Endodermal cell (in vitro differentiated cells): ENCODE data around the gene GOLGA6L2. TPM values are rescaled to one million over a fixed set of nuclear protein-coding genes. Genes with fewer than 3 reads are reported as not detected.

Experiments used
- DNase-seq: peaks from one replicate; pipeline ENCODE4 v3.0.0-alpha.2; 2017
- H3K27ac ChIP-seq: 2 replicates; pipeline ENCODE4 v1.5.1; 2013; ENCODE audit warnings: mild to moderate bottlenecking, low read depth, low read length, moderate library complexity
- H3K27me3 ChIP-seq: 2 replicates; pipeline ENCODE4 v1.6.1; 2013; ENCODE audit warnings: mild to moderate bottlenecking, low read length, moderate library complexity; ENCODE audit not compliant: insufficient read depth, control insufficient read depth, poor library complexity, severe bottlenecking
- H3K36me3 ChIP-seq: 2 replicates; pipeline ENCODE4 v1.7.0; 2013; ENCODE audit warnings: mild to moderate bottlenecking, low read length, moderate library complexity; ENCODE audit not compliant: control insufficient read depth, insufficient read depth
- H3K4me1 ChIP-seq: one replicate; pipeline ENCODE4 v1.7.0; 2013; ENCODE audit warnings: low read length; ENCODE audit not compliant: control insufficient read depth, insufficient read depth
- H3K4me3 ChIP-seq: 2 replicates; pipeline ENCODE4 v1.5.1; 2013; ENCODE audit warnings: mild to moderate bottlenecking, low read length, moderate library complexity
- H3K9ac ChIP-seq: 2 replicates; pipeline ENCODE4 v1.6.1; 2013; ENCODE audit warnings: mild to moderate bottlenecking, low read length, moderate library complexity; ENCODE audit not compliant: poor library complexity, severe bottlenecking; ENCODE audit errors: extremely low read depth
- H3K9me3 ChIP-seq: 2 replicates; pipeline ENCODE4 v1.6.1; 2013; ENCODE audit warnings: mild to moderate bottlenecking, low read length, moderate library complexity; ENCODE audit not compliant: control insufficient read depth
- H3K27ac Mint-ChIP-seq: 2 replicates; pipeline ENCODE4 v1.8.0; 2020; ENCODE audit warnings: mixed read lengths
- H3K27me3 Mint-ChIP-seq: 2 replicates; pipeline ENCODE4 v1.8.0; 2021; ENCODE audit warnings: mild to moderate bottlenecking, mixed read lengths; ENCODE audit not compliant: insufficient read depth
- H3K36me3 Mint-ChIP-seq: 2 replicates; pipeline ENCODE4 v1.8.0; 2020; ENCODE audit warnings: low read depth, mixed read lengths
- H3K4me1 Mint-ChIP-seq: 2 replicates; pipeline ENCODE4 v1.8.0; 2020; ENCODE audit warnings: mixed read lengths
- H3K4me3 Mint-ChIP-seq: 2 replicates; pipeline ENCODE4 v1.8.0; 2020; ENCODE audit warnings: mild to moderate bottlenecking, moderate library complexity, mixed read lengths
- H3K9me3 Mint-ChIP-seq: 2 replicates; pipeline ENCODE4 v1.8.0; 2020; ENCODE audit warnings: mild to moderate bottlenecking, mixed read lengths
- CTCF ChIP-seq: fragments of 200-600 bp; sonication (generic); conservative IDR thresholded peaks from 2 replicates; pipeline ENCODE4 v1.5.0; 2021; ENCODE audit warnings: antibody characterized with exemption, mild to moderate bottlenecking
- WGBS, 2 experiments: methylation state at CpG; one replicate each; pipeline versions ENCODE4 v1.1.5 to v1.1.7; 2013; ENCODE audit warnings: missing lambda C conversion rate in 2 of 2, mixed read lengths in 1 of 2; ENCODE audit not compliant: insufficient coverage in 1 of 2, insufficient read length in 1 of 2; 5-methylcytosine and 5-hydroxymethylcytosine counted together
- total RNA-seq, 2 donors: library from RNA; stranded (reverse); fragmentation: NEBNext Ultra II Directional in 1 of 2; extraction: Animal tissue kit (Norgen Biotek cat#: 25700) in 1 of 2; gene quantifications; 2 replicates in 1 of 2; 3 replicates in 1 of 2; pipeline ENCODE4 v1.2.1, GENCODE V29; 2021

Gene GOLGA6L2
- total RNA-seq, 2 donors from 2014 or later: not detected

- Mint-ChIP-seq H3K4me1 (no peaks in the 10 kb centered on the region), H3K36me3 (no peaks in the 10 kb centered on the region), H3K27ac (no peak overlapping the region), H3K4me3 (no peak overlapping the region), H3K27me3 (peaks cover 2% of the 10 kb centered on the region), H3K9me3 (peaks cover 73% of the 10 kb centered on the region)
- H3K9ac ChIP-seq: no peak overlapping the region
- H3K36me3 ChIP-seq: no peaks in the 10 kb centered on the region
- no peak for TF ChIP-seq CTCF
- H3K4me3 ChIP-seq: no peak overlapping the region
- H3K9me3 ChIP-seq: peaks cover 5% of the 10 kb centered on the region
- no peaks in the 10 kb centered on the region for H3K4me1 ChIP-seq
- no peak for DNase-seq
- 75 to 84% methylated on average over 7 to 10 of the region's 10 CpGs for WGBS, 2 experiments
- H3K27ac ChIP-seq: no peak overlapping the region
- no peaks in the 10 kb centered on the region for H3K27me3 ChIP-seq
These were observed 35.2 kb downstream of the GOLGA6L2 start for GRCh38 chr15:23411841-23412240.

DNA sequence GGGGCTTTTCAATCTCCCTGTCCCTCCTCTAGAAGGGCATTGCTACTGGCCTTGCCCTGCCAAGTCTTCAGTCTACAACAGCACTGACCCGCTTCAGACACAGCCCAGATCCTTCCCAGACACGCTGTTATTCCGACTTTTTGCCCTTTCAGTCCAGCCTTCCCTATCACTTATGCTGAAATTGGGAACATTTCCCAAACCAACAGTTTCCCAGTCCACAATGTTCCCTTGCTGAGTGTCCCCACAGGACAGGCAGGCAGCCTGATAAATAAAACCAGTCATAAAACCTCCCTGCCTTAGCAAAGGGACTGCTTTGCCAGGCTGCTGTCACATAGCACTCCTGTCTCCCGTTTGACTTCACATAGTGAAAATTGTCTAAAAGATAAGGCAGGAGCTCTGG, 43.5 kb downstream of the GOLGA6L2 start:
- 76 to 86% methylated on average over 3 to 4 of the region's 4 CpGs for WGBS, 2 experiments
- H3K4me1 Mint-ChIP-seq: no peaks in the 10 kb centered on the region
- no peak overlapping the region for H3K27ac ChIP-seq

DNA sequence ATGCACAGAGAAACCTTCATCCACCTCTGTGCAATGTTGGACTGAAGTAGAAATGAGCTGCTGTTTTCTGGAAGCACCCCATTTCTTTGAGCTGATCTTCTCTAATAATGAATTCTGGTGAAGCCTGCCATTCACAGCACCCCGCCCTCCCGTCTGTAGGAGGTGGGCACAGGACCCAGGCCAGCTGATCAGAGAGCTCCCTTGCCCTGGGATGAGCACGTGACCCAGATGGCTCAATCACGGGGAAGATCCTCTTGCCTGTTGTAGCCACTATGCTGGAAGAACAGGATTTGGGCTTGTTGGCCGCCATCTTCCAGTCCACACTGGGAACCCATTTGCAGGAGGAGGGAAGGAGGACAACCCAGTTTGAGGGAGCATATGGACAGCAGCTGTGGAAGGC, 44.5 kb downstream of the GOLGA6L2 start:
- Histone ChIP-seq H3K9me3 (no peaks in the 10 kb centered on the region), H3K4me3 (no peak overlapping the region), H3K4me1 (no peaks in the 10 kb centered on the region), H3K27ac (no peak overlapping the region), H3K9ac (no peak overlapping the region), H3K27me3 (no peaks in the 10 kb centered on the region), H3K36me3 (no peaks in the 10 kb centered on the region)
- WGBS, 2 experiments: 60 to 70% methylated on average over 4 to 5 of the region's 5 CpGs
- no peak for TF ChIP-seq CTCF
- no peaks in the 10 kb centered on the region for H3K4me1 Mint-ChIP-seq
- peaks cover 83% of the 10 kb centered on the region for H3K9me3 Mint-ChIP-seq
- no peak overlapping the region for H3K27ac Mint-ChIP-seq
- H3K4me3 Mint-ChIP-seq: no peak overlapping the region
- no peaks in the 10 kb centered on the region for H3K36me3 Mint-ChIP-seq
- DNase-seq: no peak
- peaks cover 3% of the 10 kb centered on the region for H3K27me3 Mint-ChIP-seq

More for the DNA sequence above, 43.5 kb downstream of the GOLGA6L2 start:
- Mint-ChIP-seq H3K9me3 (peaks cover 84% of the 10 kb centered on the region), H3K27me3 (peaks cover 3% of the 10 kb centered on the region), H3K36me3 (no peaks in the 10 kb centered on the region), H3K27ac (no peak overlapping the region), H3K4me3 (no peak overlapping the region)
- no peak for TF ChIP-seq CTCF
- Histone ChIP-seq H3K27me3 (no peaks in the 10 kb centered on the region), H3K4me1 (no peaks in the 10 kb centered on the region), H3K4me3 (no peak overlapping the region), H3K36me3 (no peaks in the 10 kb centered on the region), H3K9me3 (peaks cover 5% of the 10 kb centered on the region), H3K9ac (no peak overlapping the region)
- no peak for DNase-seq
